GM21737 (cell line): ENCODE data around the gene CELF2.
"Not testable (repeated sequence)": the region's sequence is repeated elsewhere in the genome, so short reads cannot be mapped to it uniquely, and the experiment has no call there.

ENCODE experiments used
- ATAC-seq: cut with Tn5 transposase; IDR thresholded peaks from one replicate; pipeline ENCODE4 v1.9.1; 2021; ENCODE audit warnings: mild to moderate bottlenecking, moderate library complexity; ENCODE audit not compliant: unreplicated experiment

The CELF2 gene

GRCh38 chr10:11119843-11120242 is 102.2 kb downstream of the CELF2 start:
- no peak for ATAC-seq

GRCh38 chr10:11120711-11121110 is 103.0 kb downstream of the CELF2 start:
- ATAC-seq: no peak

DNA sequence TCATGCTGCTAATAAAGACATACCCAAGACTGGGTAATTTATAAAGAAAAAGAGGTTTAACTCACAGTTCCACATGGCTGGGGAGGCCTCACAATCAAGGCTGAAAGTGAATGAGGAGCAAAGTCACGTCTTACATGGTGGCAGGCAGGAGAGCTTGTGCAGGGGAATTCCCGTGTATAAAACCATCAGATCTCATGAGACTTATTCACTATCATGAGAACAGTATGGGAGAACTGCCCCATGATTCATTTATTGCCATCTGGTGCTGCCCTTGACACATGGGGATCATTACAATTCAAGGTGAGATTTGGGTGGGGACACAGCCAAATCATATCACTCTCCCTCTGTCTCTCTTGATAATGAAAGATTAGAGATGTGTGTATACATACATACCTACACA is 106.2 kb downstream of the CELF2 start:
- ATAC-seq: not testable (repeated sequence)

GRCh38 chr10:11125004-11125403 is 107.3 kb downstream of the CELF2 start:
- no peak for ATAC-seq

DNA sequence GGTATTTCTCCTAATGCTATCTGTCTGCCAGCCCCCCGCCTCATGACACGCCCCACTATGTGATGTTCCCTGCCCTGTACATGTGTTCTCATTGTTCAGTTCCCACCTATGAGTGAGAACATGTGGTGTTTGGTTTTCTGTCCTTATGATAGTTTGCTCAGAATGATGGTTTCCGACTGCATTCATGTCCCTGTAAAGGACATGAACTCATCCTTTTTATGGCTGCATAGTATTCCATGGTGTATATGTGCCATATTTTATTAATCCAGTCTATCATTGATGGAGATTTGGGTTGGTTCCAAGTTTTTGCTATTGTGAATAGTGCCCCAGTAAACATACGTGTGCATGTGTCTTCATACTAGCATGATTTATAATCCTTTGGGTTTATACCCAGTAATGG is 109.3 kb downstream of the CELF2 start:
- ATAC-seq: not testable (repeated sequence)

GRCh38 chr10:11131112-11131639 is 113.5 kb downstream of the CELF2 start:
- ATAC-seq: no peak

DNA sequence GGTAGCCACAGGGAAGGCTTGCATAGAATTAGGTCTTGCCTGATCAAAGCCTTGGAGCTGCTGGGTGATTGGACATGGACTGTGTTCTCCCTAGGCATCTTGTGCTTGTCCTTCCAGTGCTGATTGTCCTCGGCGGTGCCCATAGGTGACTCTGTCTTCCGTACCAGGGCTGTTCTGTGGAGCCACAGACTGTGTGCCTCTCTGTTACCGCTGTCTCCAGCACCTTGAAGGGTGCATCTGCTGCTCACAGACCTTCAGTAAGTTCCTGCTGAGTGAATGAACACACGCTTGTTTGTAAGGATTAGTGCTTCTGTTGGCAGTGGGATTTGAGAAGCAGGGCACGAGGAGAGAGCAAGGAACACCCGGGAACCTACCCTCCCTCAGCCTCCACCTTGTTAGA is 116.7 kb downstream of the CELF2 start:
- no peak for ATAC-seq

- ATAC-seq: no peak
Measured at GRCh38 chr10:11135709-11136108, 118.0 kb downstream of the CELF2 start.

DNA sequence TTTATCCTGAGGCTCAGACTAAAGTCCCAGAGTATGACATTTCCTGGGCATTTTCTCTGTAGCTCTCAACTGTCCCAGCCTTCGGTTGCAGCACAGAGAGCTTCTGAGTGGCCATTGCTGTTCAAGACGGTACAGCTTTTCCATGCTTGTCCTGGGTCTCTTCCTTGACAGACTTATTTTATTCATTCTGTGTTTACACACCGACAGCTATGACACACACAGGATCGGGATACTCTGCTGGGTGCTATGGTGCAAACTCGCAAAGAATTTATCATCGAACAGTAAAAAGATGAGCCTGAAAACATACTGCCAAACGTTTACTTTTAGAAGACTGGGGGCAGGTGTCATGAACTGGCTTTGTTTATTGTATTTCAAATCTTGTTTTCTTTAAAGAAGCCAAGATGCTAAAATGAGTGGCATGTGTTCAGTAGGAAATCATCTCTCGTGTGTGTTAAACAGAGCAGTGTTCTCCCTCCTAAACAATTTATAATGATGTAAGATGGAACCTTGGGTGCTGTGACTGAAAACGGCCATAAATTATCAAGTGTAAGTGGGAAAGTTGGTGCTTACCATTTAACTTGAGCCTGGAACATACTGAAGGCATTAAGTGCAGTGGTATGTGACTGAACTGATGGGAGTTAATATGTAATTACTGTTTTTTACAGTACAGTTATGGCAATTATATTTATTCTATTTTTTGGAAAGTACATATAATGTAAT is 120.8 kb downstream of the CELF2 start:
- no peak for ATAC-seq

DNA sequence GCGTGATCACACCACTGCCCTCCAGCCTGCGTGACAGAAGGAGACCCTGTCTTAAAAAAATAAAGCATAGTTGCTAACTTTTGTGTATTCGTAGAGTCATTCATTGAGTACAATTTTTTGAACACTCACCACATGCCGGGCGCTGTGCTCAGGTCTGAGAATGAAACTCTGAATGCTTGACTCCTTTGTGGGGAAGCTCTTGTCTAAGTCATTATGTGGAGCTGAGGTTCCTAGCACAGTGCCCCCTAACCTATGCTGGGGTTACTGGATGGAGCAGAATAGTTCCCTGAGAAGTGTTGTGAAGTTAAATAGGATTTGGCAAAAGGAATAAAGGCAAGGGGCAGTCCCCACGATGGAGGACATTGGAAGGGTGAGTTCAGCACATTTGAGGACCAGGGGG is 123.3 kb downstream of the CELF2 start:
- no peak for ATAC-seq

GRCh38 chr10:11141571-11142091 is 124.0 kb downstream of the CELF2 start:
- ATAC-seq: no peak

DNA sequence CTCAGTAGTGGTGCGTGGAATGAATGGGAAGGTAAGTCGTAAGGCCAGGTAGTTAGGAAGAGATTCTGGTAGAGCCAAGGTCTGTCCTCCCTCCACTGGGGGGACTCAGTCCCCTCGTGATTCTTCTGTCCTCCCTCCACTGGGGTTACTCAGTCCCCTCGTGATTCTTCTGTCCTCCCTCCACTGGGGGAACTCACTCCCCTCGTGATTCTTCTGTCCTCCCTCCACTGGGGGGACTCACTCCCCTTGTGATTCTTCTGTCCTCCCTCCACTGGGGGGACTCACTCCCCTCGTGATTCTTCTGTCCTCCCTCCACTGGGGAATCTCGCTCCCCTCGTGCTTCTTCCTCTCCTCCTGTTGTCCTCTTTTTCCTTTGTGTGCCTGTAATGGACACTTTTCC is 125.1 kb downstream of the CELF2 start:
- no peak for ATAC-seq

DNA sequence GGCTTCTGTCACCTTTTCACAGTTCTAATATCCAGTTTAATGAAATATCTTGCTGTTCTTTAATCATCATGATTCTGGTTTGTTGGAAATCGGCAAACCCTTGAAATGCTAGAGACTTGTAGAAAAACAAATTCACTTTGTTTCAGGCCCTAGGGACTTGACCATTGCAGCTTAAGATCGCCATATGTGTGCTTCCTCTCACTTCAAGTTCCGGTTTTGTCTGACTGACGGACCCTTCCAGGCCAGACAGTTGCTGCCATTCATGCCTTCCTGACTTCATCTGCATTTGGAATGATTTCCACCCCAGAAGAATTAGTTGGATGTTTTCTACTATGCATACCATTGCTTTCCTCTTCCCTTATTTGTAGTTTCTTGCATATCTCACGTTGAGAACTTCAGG is 125.6 kb downstream of the CELF2 start:
- no peak for ATAC-seq

DNA sequence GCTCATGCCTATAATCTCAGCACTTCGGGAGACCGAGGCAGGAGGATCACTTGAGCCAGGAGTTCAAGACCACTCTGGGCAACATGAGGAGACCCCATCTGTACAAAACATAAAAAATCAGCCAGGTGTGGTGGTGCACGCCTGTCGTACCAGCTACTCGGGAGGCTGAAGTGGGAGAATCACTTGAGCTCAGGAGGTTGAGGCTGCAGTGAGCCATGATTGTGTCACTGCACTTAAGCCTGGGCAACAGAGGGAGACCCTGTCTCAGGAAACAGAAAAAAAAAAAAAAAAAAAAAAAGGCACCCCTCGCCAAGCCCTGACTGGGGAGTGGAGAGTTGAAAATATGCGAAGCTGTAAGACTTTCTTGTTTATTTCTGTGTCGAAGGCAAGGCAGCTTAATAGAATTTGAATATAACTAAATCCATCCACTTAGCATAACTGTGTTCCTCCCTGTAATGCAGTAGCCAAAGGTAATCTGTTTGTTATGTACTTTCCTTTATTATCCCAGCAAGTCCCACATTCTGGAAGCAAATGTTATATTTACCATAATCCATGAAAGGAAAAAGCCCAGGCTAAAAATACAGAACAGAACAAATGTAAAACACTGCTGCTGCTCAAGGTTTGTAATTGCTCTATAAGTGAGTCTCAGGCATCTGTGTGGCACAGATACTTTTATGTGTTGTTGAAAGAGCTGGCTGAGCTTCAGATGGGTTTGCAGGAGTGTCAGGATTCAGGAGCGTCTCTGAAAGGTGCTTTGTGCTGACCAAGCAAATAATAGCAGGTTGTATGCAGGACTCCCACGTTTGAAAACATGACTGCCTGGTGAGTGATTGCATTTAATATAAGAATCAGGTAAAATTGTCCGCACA is 127.2 kb downstream of the CELF2 start:
- peak; percentile 19 for ATAC-seq

GRCh38 chr10:11145495-11145855 is 127.8 kb downstream of the CELF2 start:
- ATAC-seq: peak; percentile 80

- ATAC-seq: no peak
Measured at GRCh38 chr10:11146402-11147171, 128.9 kb downstream of the CELF2 start.

DNA sequence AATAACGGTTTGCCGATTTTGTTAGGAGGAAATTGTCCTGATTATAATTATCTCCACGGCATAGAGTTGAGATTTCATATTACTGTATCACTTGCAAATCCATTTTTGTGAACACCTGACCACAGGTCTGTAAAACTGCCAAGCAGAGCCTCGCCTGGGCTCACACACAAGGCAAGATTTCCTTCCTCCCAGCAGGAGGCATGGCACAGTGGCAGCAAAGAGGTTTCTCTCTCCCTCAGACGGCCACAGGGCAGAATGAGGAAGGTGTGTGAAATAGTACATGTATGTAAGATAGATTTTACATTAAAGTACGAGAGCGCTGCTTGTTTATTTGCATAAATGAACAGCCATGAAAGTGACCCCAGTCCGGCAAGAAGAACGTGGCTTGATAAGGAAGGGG is 130.1 kb downstream of the CELF2 start:
- ATAC-seq: peak; percentile 41

DNA sequence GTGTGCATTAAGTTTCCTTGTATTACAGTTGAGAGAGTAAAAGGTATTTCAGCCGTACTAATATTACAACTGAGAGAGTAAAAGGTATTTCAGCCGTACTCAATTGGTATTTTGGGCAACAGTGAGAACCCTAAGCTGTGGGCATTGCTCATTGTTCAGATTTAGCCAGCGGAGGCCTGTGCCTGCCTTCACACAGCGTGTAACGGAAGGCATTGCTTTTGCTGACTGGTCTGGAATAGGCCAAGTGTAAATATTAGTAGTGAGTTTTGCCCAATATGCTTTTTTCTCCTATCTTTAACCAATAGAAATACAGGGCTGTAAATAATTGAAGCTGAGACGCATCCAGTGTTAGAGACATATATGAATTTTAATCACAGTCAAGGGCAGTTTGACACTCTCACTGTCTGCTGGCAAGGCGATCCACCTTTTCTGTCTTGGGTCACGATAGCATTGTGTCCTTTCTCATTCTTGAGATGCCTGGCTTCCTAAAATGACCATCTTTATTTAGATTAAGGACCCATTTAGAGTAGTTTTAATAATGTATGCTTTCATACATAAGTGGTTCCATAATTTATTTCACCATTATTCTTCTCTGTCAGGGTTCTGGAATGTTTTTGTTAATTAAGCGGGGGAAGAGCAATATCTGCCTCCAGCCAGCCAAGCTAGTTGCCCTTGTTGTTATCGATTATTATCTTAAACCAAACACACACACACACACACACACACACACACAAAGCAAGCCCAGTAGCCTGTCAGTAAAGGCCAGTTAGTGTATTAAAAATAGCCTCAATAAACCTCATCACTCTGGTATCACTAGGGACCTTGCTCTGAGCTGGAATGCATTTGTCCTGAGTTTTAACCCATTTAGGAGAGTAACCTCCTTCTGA is 130.7 kb downstream of the CELF2 start:
- no peak for ATAC-seq

- ATAC-seq: no peak
Measured at GRCh38 chr10:11149807-11150141, 132.1 kb downstream of the CELF2 start.

GRCh38 chr10:11150231-11150731 is 132.6 kb downstream of the CELF2 start:
- ATAC-seq: no peak
